GM19468 (cell line): ENCODE results near the gene GALNT14.
A peak's percentile ranks its signal among the peaks of the same experiment; 100 is the strongest.

Experiments used
- ATAC-seq: cut with Tn5 transposase; IDR thresholded peaks from one replicate; pipeline ENCODE4 v1.9.1; 2021; ENCODE audit warnings: mild to moderate bottlenecking, moderate library complexity, moderate number of reproducible peaks; ENCODE audit not compliant: unreplicated experiment; ENCODE audit errors: extremely low read depth

The GALNT14 gene

DNA sequence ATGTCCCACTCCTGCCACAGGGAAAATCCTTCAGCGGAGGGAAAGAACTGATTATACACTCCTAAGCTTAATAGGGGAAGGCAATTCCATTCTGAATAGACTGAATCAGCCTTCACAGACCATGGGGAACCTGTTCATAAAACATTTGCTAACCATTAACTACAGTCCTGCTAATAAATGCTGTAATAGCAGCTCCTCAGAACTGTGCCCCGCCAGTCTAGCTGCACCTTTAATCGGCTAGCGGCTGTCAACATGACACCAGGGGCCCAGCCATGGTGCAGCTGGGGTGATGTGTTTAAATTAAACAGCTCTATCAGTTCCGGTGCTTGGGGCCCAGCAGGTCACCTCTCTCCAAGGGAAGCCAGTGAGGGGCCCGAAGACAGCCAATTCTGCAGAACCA is 77.8 kb downstream of the GALNT14 start:
- ATAC-seq = no peak

DNA sequence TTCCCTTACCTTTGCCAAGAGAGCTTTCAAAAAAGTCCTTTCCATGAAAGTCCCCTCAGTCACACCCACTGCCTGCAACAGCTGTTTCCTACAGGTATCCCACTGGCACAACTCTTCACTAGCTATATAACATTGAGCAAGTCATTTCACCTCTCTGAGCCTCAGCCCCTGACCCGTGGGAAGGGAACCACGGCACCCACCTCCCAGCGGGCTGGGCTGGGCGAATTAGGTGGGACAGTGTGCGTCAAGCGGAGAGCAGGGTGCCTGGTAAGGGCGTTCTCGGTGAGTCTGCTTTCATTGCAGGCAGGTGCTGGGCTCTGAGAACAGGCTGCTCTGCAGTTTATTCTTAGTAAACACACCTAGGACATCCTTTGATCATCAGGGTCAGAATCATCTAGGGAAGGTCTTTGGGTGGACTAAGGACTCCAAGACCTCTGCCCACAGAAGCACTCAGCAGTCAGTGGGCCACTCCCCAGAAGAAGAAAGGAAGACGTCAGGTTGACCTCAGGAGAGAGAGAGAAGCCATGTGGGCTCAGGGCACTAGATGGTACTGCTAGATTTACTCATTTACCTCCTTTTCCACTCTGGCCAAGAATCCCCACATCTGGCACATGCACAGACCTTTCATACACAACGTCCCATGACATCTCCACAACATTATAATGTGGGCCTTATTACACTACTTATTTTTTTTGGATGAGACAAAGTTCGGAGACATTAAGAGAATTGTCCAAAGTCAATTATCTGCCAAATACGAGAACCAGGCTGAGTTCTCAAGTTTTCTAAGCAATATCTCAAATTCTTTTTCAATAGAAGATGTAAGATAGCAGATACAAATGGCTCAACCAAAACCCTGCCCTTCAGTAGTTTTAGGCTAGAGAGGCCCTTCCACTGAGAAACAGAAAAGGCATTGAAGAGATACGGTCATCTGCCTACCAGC is 79.9 kb downstream of the GALNT14 start:
- no peak for ATAC-seq

DNA sequence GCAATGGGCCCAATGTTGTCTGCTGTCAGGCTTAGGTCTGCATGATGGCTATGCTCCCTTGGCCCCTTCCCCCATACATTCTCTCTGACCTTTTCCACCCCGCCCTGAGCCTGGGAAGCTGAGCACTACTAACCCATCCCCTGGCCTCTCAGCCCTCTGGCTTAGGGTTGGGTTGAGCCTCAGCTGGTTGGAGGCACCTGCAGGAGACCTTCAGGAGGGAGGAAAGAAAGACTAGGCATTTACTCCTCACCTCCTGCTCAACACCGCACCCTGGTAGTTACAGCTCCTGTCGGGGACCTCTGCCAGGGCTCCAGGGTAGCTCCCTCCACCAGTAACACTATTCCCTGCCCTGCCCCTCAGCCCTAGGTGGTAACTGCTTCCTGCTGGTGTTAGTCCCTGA is 80.5 kb downstream of the GALNT14 start:
- no peak for ATAC-seq

DNA sequence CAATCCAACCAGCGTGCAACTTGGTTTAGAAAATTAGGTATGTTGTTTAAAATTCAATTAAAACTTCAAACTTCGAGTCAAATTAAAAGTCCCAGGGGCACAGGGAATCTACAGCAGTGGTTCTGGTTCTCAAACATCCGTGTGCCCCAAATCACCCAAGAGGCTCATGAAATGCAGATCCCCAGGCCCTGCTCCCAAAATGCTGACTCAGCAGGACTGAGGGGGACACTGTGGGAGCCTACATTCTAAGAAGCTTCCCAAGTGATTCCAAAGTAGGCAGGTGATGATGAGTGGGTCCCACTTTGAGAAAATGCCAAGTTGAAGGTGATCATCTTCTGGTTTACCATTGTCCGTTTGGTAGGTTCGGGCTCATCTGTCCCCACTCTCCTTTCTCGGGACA is 82.3 kb downstream of the GALNT14 start:
- ATAC-seq = no peak

DNA sequence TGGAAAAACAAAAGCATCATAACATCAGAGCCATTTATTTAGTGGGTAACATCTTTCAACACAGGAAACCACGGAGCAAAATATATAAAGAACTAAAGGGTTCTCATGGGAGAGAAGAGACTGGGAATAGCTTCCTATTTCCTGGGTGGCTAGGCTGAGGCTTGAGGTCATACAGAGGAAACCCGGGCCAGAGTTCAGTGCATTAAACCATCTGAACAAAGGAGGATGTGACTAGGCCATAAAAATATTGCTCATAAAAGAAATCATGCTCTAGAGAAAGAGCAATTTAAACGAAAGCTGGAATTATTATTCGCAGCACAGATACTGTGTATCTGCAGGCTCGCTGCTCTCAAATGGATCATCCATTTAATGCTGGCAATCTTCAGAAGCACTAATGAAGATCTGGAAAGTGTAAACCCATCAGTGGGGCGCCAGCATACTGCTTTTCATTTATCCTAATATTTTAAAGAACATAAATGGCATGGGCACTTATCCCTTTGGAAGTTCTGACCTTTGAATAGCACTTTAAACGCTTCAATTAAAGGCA is 83.3 kb downstream of the GALNT14 start:
- no peak for ATAC-seq

DNA sequence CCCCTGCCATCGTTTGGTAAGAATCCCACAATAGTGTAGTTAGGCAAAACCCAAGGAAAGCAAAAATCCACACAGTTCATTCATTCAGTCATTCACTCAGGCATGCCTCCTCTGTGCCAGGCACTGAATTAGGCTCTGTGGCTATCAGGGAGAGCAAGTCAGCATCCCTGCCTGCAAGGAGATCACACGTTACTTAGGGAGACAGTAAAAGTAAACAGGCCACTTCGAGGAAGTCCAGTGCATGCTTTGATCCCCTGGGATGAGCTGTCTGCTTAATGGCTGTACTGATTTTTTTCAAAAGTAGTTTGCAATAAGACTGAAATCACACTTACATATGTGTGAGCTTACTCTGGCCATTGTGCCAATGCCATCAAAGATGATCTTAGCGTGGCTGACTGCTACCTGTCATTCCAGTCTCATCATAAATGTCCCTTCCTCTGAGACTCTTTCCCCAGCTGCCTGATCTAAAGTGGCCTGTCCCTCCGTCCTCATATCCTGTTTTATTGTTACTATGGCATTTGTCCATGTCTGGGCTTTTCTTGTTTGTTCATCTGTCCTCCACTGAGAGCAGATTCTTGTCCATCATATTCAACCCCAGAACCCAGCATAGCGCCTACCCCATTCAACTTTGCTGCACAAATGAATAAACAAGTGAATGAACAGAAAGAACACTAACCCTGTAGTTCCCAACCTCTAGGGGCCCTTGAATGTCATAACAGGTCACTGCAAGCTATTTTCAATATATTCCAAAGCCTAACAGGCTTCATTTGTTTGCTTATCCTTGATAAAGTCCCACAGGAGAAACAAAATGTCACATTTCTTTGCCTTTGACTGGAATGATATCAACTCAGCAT is 84.1 kb downstream of the GALNT14 start:
- no peak for ATAC-seq

DNA sequence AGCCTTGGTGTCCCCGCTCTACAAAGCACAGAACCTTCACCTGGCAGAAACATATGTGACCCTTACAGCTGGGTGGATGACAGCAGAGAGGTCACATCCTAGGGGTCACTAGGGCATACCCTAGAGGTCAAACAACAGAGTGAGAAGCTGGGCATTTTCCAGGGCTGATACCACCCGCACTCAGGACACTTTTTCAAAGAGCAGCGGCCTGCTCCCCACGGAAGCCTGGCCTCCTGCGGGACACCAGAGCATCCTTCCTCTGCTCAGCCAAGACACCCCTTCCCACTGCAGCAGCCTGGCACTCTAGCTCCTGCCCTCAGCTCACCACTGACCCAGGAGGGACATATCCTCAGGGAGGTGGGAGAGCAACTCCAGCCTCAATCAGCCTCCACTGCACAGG is 86.0 kb downstream of the GALNT14 start:
- no peak for ATAC-seq

DNA sequence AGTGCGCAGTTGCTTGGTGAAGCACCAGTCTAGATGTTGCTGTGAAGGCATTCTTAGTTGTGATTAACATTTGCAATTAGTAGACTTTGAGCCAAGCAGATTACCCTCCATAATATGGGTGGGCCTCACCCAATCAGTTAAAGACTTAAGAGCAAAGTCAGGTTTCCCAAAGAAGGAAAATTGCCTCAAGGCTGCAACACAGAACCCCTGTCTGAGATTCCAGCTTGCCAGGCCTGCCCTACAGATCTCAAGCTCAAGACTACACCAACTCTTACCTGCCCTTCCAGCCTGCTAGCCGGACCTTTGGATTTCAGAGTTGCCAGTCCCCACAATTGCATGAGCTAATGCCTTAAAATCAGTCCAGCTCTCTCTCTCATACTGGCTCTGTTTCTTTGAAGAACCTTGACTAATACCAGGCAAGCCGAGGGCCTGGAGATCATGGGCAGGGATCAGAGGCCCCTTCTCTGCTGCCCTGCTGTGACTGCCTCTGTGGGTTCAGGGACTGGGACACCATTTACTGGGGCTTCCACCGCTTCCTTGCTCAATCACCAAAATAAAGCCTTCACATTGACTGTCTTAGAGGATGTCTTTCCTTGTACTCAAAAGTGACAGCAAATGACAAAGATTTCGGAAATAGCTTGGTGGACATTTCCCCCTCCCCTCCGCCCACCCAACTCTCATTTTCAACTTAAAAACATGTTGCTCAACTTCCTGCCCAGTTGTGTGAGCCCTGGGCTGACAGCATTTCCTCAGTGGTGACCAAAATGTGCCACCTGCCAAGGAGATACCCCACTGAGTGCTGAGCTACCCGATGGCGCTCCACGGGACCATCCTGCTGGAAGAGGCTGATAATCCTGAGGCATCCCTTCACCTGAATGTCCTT is 86.7 kb downstream of the GALNT14 start:
- ATAC-seq = no peak

DNA sequence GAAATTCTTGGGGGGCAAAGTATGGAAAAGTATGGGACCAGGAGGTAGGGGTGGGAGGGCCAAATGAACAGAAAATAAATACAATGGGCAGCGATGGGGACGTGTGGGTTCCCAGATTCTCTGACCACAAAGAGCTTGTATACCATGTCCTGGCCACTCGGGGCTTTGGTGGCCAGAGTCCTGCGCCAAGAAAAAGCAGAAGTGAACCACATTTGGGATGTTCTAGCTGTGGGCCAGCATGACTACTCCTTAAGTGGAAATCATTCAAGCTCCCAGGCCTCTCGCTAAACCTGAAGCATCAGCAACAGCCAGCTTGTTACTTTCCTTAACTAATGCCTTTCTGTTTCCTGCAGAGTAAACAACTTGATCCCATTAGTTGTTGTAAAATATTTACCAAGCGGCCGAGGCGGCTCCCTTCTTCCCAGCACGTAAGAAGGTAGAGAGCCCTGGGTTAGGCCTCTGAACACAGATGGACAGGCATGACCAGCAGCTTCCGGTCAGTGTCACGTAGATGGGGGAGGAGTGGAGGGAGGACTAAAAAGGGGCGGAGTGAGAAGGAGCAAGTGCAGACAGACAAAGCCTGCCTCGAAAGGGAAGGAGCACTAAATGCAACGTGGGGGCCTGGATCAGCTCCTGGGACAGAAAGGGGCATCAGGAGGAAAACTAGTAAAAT is 88.2 kb downstream of the GALNT14 start:
- ATAC-seq = no peak

DNA sequence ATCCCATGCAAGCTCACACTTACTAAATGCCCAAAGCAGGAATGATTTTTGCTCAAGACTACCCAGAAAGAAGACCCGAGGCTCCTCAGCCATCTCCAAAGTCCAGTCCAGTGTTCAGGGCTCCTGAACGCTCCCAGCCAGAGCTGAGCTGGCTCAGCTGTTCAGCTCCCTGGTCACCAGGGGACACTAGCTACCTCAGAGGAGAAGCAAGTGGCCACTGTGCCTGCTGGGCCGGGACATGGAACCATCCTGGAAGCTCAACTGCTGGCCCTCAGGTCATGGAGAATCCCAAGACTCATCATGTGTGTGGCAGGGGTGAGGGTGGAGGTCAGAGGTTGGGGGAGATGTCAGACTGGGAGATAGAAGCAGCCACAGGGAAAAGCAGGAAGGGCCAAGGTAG is 89.0 kb downstream of the GALNT14 start:
- ATAC-seq = no peak

DNA sequence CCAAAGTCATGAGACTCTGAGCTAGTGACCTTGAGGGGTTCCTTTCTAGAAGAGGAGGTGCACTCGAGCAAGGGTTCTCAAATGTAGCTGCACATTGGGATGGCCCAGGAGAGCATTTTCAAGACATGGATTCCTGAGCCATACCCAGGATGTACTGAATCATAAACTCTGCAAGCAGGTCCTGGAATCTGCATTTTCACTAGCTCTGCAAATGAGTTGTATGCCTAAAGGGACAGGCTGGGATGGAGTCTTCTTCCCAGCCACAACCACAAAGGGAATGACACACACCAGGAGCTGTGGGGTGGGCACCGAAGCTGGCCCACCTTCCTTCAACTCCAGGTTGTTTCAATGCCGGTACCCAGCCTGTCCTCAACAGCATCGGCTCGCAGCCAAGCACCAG is 90.6 kb downstream of the GALNT14 start:
- ATAC-seq = no peak

DNA sequence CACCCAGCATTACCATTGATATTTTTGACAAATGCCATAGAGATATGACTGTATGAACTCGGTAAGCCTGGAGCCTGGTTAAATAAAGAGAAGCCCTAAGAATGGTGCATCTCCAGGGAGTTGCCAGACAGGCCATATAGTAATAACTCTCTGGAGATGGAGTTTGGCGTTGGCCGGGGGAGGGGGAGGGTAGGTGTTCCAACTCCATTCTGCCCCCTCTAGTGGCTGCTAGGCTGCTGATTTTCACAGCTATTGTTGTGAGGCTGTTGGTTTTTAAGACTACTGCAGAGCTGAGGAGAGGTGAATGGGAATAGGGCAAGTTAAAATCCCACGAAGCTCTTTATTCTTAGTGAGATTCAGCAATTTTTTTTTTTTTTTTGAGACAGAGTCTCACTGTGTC is 99.9 kb downstream of the GALNT14 start:
- ATAC-seq = no peak

DNA sequence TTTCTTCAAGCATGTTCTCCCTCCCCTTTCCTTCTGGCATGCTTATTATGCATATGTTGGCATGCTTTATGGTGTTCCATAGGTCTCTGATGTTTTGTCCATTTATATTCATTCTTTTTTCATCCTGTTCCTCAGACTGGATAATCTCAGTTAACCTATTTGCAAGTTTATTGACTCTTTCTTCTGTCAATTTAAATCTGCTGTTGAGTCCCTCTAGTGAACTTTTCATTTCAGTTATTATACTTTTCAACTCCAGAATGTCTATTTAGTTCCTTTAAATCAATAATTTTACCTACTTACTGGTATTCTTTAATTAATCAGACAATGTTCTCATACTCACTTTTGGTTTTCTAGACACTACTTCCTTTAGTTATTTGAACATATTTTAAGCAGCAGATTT is 101.2 kb downstream of the GALNT14 start:
- ATAC-seq = no peak

DNA sequence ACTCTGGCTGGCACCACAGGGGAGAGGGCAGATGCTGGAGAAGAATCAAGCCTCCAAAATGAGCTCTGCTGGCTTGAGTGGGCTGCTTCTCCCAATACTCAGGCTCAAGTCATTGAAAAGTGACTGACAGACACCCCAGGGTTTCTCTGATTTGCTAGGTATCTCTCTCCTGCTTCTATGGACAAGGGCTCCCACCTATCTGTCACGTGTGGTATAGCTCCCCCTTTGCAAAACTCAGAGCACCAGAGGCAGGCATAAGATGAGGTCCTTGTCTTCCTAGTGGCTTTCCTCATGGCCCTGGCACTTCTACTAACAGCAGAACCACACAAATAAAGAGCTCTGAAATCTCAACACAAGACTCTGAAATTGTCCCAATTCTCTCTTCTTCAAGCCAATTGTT is 105.2 kb downstream of the GALNT14 start:
- ATAC-seq = no peak

DNA sequence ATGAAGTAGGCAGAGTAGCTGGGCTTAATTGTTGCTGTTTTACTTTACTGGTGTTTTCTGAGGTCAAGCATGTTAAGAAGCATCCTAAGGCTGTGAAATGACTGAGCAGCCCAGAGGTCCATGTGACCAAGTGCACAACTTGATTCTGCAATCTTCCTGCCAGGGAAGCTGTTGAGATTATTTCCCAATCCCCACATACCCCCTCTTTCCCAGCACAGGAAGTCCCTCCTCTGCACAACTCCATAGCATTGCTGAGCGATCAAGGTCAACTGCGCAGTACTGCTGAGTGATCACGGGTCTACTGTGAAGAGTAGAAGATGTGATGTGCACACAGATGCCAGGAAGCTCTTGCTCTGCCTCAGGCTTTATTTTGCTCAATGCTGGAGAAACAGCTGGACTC is 105.8 kb downstream of the GALNT14 start:
- ATAC-seq = no peak

DNA sequence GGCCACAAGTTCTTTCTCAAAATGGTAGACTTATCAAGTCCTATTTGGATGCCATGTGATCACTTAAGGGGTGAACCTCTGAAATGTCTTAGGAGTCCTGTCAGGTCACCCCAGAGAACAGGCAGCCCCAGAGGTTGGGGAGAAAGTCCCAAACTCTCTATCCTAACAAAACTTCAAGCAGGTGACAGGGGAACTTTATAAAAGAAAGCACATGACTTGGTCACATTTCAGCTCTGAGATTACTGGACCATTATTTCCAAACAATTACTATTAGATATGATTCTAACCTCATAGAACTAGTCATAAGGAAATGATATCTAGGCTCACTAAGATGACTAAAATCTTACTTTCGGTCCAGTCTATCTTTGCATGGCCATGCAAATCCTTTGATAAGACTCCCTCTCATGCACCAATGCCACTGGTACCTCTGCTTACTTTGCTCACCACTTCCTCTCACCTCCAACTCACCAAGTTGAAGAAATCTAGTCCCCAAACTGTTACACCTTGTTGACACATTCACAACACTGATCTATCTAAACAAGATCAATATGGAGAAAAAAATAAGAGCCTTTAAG is 107.0 kb downstream of the GALNT14 start:
- peak; percentile 81 for ATAC-seq

DNA sequence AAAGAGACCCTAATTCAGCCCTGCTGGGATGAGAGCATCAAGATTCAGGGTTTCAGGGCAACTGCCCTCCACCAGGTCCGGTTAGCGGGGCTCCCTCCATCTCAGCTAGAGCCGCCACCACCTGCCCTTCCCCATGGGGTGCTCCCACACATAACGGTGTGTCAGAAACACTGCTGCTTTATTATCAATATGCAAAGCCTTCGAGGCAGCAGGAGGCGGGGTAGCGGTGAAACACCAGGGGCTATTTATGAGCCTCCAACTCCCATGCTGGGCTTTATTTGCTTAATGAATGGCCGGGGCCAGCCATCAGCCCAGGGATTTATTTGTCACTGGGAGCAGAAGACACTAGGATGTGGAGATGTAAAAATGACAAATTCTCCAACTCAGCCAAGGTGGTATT is 109.8 kb downstream of the GALNT14 start:
- no peak for ATAC-seq

DNA sequence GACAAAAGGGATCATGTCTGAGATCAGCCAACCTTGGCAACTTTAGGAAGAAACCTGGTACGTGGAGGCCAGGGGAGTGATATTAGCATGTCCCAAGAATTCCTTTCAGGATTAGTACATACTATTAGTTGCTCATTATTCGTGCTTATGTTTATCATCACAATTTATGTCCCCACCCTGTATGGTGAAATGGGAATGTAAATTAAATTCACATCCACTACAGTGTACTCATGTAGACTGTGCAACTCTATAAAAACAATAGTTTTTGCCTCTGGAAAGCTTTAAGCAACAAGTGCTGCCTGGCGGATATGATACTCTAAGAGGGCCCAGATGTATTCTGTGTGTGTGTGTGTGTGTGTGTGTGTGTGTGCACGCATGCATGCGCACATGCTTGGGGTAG is 110.7 kb downstream of the GALNT14 start:
- ATAC-seq = no peak

DNA sequence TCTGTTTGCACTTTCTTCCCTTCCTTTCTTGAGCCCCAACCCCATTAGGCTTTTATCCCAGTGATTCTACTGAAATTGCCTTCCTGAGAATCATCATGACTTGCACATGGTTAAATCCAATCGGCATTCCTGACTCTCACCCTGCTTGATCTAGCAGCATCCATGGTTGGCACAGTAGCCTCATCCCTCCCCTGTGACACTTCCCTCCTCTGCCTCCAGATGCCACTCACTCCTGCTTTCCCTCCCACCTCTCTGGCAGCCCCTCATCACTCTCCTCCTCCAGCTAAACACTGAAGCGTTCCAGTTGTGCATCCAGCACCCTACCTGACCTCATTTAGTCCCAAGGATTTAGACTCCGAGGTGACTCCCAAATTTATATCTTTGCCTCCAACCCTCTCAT is 114.7 kb downstream of the GALNT14 start:
- ATAC-seq = no peak
